COR-L47 (cell line): Measurements from ENCODE around the gene PDGFRB.

Experiments
- DNase-seq: peaks from one replicate; lab custom pipeline; 2025; lab: John Stamatoyannopoulos, UW

PDGFRB gene

DNA sequence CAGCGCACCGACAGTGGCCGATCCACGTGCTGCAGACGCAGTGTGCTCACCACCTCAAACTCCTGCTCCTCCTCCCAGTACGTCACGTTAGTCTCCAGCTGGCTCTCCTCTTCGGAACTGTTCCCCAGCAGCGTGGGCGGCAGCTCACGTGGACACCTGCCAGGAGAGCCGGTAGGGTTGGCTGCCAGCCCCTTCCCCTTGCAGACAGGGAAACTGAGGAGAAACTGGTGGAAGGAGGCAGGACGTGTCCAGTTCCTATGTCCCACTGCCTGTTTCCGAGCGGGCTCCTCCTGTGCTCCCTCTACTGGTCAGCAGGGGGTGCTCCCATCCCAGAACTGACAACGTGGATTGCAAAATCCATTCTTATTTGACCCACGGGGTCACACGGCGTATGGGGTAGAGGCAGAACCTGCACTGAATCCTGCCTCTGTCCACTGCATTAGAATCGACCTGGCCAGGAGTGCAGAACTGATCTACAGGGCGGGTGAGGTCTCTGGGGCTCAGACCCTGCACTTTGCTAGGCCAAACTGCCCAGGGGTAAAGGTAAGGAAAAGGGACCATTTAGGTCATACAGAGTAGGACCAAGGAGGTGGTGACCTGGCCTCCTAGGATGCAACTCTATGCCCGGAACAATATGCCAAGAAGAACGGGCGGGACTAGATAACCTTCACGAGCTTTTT lies 25.7 kb downstream of the PDGFRB start:
- DNase-seq: peak; percentile 2

GRCh38 chr5:150129454-150129812 lies 26.2 kb downstream of the PDGFRB start:
- DNase-seq: no peak

DNA sequence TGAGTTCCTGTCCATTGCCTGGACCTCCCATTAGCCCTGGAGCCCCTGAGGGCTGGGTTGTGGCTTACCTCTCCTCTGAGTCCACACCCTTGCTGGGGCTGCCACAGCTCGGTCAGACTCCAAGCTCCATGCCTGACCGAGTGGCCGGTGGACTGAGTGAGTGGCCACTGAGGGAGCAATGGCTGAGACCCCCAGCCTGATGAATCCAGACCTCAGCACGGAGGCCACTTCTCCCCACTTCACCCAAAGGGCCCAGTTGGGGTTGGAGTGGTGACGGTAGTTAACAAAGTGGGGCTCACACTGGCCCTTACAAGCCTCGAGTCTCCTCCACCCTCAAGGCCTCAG lies 28.8 kb downstream of the PDGFRB start:
- no peak for DNase-seq

DNA sequence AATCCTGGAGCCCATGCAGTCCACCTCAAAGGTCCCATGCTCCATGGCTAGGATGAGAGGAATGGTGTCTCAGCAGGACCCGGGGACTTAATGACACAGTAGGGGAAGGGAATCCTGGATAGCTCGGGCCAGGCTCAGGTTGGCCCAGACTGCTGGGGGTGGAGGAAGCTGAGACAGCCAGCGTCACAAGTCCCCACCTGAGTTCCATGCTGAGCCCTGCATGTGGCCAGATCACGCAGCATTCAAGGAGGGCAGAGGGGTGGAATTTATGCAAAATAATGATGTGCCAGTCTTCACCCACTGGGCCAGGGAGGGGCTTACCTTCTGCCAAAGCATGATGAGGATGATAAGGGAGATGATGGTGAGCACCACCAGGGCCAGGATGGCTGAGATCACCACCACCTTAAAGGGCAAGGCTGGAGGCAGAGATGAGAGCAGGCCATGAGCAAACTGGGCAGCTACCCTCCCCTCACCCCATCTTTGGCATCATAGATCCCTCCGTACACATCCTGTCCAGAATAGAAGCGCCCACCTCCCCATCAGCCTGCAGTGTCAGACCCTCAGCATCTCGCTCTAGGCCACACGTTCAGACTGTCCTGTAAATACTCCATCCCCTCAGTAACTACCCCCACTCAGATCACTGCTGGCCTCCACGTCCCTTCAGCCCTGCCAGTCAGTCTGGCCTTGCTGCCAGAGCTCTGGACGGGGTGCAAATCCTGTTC lies 29.3 kb downstream of the PDGFRB start:
- DNase-seq: no peak

- no peak for DNase-seq
These were observed 30.3 kb downstream of the PDGFRB start for GRCh38 chr5:150125334-150125733.

DNA sequence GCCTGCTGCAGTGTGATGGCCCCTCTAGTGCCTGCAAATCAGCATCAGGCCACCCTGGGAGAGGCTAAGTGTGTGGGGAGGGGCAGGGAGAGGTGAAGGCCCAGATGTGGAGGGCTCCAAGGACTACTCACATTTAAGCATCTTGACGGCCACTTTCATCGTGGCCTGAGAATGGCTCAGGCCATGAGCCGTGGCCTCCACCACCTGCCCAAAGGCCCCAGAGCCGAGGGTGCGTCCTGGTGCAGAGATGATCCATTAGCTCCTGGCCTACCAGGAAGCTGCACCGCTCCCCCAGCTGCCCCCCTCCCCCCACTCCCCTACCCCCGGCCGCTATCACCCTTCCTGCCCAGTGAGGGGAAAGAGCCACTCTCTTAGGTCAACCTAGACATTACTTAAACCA lies 31.0 kb downstream of the PDGFRB start:
- no peak for DNase-seq

- no peak for DNase-seq
These were observed 31.5 kb downstream of the PDGFRB start for GRCh38 chr5:150124111-150124557.

DNA sequence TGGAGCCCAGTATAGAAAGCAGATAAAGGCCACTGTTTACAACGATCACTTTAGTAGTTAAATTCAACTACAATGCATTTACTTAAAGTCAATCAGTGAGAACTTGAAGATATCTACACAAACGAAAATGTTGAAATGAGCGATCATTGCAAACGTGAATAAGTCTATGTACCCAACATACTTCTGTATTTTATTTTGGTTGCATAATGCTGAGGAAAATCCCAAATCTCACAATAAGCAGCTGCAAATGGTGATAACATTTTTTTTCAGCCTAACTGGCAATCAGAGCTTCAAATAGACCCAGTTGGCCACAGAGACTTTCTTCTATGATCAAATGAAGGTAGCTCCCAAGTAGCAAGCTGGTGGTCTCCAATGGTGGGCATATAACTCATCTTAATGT lies 32.1 kb downstream of the PDGFRB start:
- no peak for DNase-seq

DNA sequence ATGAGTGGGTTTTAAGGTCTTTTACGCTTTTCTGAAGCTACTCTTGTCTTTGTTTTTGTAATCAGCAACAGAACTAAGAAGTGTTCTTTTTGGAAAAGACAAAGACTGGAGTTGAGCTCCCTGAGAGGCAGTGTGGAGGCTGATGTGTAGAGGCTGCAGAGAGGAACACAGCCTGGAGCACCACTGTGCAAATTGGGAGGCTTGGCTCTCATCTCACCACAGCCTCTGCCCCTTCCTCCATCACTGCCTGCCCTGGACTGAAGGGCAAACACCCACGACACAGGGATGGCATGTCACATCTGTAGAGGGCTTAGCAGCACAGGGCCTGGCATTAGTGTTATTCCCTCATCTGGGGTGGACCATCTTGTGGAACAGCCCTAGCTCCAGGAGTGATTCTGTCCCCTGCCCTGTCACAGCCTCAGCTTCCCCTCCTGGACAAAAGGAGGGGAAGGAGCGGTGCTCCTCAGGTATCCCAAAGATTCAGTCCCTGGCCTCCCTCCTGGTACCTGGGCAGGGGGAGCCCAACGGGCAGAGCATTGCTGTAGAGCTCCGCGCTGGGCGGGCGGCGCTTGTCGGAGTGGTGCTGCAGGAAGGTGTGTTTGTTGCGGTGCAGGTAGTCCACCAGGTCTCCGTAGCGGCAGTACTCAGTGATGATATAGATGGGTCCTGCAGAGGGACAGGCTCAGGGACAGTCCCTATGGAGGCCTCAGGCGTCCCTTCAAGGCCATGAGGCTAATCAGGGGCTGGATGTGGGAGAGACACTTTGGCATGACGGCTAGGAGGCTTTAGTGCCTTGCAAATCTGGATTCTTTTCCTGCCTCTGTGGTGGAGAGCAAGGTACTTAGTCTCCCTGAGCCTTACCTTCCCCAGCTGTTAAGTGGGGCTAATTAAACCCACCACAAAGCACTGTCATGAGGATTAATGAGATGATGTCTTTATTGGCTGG lies 32.8 kb downstream of the PDGFRB start:
- DNase-seq: no peak

DNA sequence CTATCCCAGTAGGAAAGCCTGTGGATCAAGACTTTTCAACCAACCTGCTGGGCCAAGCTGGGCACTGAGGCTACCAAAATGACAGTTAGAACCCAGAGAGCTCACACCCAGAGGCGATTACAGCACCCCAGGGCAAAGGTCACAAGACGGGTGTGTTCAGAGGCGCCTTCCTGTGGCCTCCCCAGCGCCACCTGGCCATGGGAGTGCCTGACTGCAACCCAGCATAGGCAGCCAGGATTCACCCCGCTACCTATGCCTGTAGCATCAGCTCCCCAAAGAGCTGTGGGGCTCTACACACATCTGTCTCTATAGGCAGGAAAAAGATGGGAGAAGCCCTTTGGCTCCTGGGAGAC lies 33.5 kb downstream of the PDGFRB start:
- DNase-seq: no peak

GRCh38 chr5:150121448-150122157 lies 34.0 kb downstream of the PDGFRB start:
- DNase-seq: no peak

DNA sequence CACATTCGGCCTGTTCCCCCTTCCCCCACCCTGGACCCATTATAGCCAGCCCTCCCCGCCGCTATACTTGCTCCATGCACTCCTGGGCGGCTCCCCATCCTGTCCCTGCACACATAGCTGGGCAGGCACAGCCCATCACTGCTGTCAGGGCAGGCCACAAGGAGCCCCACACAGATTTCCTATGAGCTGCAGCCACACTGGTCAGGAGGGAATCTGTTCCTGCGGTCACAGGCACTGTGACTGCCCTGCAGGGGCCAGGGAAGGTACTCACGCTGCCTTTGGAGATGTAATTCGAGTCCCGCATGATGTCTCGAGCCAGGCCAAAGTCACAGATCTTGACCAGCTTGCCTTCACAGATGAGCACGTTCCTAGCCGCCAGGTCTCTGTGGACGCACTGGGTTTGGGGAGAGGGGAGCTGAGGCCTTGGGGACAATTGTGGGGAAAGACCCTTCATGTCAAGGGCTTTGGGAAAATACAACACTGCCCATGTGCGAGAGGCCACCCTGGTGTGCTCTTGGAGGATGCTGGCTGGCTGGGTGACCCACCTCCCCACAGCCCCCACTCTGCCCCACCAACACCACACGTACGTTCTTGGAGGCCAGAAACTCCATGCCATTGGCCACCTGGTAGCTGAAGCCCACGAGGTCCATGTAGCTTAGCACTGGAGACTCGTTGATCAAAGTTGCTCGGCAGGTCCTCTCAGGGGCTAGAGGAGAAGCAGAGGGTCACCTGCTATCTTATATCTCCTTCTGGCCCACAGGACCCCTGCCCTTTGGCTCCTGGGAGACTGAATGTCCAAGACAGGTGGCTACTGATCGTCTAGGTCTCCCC lies 34.8 kb downstream of the PDGFRB start:
- DNase-seq: no peak

GRCh38 chr5:150120062-150120441 lies 35.6 kb downstream of the PDGFRB start:
- DNase-seq: no peak

DNA sequence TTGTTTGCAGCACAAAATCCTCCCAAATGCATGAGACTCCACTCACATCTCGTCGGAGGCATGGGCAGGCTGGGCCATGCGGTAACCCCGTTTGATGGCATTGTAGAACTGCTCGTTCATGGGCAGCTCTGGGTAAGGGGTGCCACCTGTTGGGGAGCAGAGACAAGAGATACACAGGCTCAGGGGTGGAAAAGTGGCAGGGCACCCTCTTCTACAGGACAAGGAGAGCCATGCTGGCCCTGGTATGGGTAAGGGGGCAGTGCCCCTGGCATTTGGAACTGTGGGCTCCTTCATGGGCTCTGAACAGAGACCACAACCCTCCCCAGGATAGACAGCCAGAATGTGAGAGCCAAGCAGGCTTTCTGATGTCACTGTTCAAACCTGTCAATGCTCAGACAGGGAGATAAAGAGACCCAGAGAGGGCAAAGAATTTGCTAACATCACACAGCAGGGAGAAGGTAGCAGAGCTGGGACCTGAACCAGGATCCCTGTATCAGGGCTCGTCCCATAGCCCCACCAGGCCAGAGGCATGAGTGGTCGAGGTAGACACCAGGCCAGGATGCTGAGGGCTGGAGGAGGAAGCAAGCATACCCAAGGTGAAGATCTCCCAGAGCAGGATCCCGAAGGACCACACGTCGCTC lies 36.1 kb downstream of the PDGFRB start:
- DNase-seq: no peak

GRCh38 chr5:150118561-150119229 lies 37.0 kb downstream of the PDGFRB start:
- no peak for DNase-seq

DNA sequence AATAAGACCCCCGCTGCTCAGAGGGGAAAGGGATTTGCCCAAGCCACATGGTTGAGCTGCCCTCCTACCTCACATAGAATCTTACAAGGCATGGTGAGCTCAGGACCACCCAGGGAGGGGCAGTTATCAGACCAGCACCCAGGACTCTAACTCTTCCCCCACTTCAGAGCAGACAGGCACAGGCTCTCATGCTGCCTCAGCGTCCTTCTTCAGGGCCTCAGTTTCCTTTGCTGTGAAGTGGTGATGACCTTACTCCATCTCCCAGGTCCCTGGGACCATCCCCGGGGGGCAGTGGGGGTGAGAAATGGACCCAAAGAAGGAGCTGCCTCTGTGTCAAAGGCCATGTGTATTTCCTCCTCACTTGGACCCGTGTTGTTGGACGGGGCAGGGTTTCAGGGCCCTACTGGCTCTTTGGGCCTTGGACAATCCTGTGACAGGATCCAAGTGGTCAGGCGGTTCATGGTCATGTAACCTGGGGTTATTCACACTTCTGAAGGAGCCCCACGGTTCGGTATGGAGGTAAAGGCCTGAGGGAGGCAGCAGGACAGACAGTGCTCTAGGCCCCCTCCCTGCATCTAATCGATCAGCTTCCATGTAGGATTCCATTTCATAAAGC lies 37.6 kb downstream of the PDGFRB start:
- no peak for DNase-seq

DNA sequence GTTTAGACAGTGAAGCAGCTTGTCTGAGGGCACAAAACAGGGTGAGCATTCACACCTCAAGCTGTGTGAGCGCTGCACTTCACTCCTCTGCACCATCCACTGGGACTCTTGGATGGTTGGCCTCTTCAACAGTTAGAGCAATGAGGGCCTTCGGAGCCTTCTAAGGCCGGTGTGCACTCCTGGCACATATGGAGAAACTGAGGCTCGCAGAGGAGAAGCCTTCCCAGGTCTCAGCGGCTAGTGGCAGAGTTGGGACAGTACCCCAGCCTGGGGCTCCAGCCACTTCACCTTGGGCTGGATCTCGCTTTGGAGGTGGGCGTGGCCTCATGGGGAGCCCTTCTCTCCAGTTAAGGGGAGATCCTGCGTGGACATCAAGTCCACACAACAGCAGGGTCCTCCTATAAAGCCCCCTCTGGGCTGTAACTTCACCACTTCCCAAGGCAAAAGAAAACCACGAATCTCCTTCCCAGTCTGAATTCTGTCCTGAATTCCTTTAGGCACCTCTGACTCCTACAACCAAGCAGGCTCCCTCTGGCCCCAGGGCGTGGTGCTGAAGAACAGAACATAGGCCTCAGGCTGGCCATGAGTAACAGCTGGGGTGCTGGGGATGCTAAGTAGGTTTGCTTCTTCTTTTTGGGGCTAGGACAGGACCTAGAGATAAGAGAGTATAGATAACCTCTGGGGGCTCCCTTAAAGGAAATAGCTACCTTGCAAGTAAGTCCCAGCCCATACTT lies 38.8 kb downstream of the PDGFRB start:
- DNase-seq: no peak

GRCh38 chr5:150114773-150115408 lies 40.8 kb downstream of the PDGFRB start:
- DNase-seq: no peak
